Stimulated activated CD8-positive, alpha-beta memory T cell treated with anti-CD3 and anti-CD28 coated beads, Interleukin-12 subunit alpha, Interleukin-12 subunit beta, amount 100 ng/mL, for 24 hours (primary cell): ENCODE measurements around the gene TMEM165.

Source experiments
- DNase-seq: peaks from one replicate; pipeline ENCODE4 v3.0.0-alpha.2; 2020; ENCODE audit errors: extremely low read depth

TMEM165 gene

GRCh38 chr4:55367084-55367722, 28.6 kb upstream of the TMEM165 start:
- DNase-seq: no peak

DNA sequence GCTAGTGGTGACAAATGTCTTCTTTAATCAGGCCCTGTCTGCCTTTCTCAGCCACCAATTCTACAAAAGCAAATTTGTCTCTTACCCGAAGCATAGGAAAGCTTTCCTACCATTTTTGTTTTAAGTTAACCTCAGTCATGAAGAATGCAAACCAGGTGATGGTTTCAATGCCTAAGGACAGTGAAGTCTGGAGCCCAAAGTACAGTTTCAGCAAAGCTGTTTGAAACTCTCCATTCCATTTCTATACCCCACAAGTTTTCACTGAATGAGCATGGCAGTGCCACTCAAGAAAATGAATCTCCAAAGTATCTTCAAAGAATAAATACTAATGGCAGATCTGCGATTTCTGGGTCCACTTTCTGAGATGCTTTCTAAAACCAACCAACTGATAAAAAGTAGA, 25.8 kb upstream of the TMEM165 start:
- DNase-seq: no peak

- DNase-seq: no peak
Observed at GRCh38 chr4:55372259-55372658, 23.5 kb upstream of the TMEM165 start.

GRCh38 chr4:55373461-55373860, 22.3 kb upstream of the TMEM165 start:
- no peak for DNase-seq

DNA sequence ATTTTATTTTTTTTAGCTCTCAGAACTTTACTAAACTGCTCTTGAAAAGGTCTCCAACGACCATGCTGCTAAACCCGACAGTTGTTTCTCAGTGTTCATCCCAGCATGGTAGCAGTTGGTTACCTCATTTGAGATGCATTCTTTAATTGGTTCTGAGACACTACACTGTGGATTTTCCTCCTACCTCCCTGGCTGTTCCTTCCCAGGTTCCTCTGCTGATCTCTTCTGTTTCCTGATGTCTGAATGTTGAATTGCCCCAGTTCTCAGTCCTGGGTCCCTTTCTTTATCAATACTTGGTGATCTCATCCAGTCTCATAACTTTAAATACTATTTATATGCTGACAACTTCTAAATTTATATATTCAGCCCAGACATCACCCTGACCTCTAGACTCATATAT, 19.1 kb upstream of the TMEM165 start:
- DNase-seq: no peak

- no peak for DNase-seq
Observed at GRCh38 chr4:55378617-55379467, 16.9 kb upstream of the TMEM165 start.

- DNase-seq: no peak
Observed at GRCh38 chr4:55380576-55380975, 15.2 kb upstream of the TMEM165 start.

DNA sequence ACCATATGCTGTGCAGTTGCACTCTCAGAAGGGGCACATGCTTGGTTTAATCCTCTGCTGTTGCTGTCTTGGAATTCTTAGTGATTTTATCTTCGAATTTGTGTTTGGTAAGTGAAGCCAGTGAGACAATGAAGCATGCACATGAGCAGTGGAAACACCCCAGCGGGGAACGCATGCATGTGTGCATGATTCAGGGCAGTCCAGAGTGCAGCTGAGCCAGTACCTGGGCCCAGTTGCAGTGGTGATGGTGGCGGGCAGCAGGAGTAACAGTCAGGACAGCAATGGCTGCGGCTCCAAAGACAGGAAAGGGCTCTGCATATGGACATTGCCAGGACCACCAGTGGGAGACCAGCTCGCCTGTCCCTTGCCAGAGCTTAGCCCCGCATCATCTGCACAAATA, 14.3 kb upstream of the TMEM165 start:
- DNase-seq: no peak

- no peak for DNase-seq
Observed at GRCh38 chr4:55382488-55383003, 13.2 kb upstream of the TMEM165 start.

DNA sequence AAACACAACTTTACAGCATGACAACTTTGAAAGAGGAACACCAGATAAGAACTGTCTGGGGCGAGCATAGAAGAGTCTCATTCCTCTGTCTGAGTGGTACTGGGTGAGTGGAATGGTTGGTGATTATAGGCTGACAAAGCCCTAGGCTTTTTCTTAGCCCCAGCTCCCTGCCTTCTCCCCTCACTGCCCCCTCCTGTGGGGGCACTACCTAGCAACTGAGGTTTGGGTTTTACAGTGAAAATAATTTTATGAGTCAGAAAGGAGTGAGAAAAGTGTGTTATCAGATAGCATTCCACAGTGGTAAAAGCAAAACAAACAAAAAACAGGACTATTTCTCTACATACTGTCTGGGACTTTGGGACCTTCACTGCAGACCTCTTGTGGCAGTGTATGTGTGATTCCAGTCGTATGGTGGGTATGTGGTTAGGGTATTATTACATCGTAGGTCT, 10.5 kb upstream of the TMEM165 start:
- DNase-seq: no peak

DNA sequence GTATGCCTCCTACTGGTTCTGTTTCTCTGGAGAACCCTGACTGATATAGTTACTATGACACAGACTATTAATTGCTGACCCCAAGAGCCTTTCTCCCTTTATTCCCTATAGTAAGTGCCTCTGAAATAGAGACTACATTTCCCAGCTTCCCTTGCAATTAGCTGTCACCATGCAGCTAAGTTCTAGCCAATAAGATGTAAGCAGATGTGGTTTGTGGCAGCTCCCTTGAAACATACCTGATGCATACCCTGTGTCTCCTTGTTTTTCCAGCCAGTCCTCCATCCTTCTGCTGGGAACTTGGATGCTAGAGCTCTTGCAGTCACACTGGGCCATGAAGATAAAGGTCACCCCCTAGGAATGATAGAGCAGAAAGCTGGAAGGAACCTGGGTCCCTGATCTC, 9.7 kb upstream of the TMEM165 start:
- DNase-seq: no peak

GRCh38 chr4:55386840-55387239, 8.9 kb upstream of the TMEM165 start:
- no peak for DNase-seq

DNA sequence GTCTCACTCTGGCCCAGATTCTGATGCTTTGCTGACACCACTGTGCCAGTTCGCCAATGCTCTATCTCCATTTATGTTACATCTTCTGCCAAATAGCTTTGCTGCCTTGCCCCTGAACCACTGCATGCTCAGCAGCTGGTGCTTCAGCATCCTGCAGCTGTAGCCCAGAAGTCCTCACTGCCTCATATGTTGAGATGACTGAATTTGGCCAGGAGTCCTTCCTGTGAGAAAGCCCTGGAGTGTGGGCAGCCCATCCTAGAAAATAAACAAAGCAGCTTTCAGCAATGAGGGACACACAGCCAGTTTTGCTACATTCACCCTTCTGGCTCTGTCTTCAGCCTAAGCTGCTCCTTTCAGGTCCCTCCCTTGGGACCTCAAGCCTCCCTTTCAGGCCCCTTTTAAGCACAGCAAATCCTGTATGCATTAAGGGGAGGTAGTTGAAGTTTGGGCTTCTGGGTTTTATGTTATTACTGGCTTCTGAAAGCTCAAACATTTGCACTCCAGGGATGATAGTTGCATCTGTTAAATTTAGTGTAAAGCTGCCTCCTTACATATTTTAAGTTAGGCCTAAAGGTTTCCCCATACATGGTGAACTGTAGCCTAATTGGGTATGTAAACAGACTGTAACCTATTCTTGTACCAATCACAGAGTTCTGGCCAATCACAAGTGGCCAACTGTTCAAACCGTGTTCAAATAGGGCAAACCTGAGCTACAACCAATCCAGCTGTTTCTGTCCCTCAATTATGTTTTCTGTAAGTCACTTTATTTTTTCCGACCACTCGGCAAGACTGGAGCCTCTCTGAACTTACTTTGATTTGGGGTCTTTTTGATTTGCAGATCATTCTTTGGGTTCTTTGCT, 2.1 kb upstream of the TMEM165 start:
- DNase-seq: no peak

DNA sequence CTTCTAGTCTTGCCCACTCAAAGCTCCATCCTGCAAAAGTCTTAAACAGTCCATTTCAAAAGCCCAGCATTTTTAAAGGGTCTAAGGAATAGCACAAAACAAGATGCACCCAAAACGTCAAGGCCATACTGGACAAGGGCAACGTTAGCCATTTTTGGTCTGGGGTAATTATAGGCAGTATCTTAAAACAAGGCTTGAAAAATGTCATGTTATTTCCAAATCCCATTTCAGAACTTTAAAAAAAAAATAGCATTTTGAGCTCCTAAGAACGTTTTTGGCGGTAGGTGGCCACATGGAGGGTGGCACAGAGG, 584 bp upstream of the TMEM165 start:
- DNase-seq: no peak

GRCh38 chr4:55396308-55397125, 760 bp downstream of the TMEM165 start:
- DNase-seq: no peak

DNA sequence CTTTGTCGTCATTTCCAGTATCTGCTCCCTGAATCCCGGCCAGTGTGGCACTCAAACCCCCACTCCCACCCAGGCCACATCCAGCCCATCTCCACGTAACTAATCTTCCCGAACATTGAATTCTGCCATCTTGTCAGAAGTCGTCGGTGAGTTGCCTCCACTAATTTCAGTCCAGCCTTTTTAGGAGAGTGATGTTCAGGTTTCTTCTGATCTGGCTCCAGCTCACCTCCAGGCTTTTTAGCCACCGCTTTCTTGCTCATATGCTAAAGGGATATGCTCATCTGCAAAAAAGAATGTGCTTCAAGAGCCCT, 1.3 kb downstream of the TMEM165 start:
- no peak for DNase-seq

GRCh38 chr4:55397520-55398321, 2.0 kb downstream of the TMEM165 start:
- no peak for DNase-seq

- no peak for DNase-seq
Observed at GRCh38 chr4:55398461-55398860, 2.7 kb downstream of the TMEM165 start.

DNA sequence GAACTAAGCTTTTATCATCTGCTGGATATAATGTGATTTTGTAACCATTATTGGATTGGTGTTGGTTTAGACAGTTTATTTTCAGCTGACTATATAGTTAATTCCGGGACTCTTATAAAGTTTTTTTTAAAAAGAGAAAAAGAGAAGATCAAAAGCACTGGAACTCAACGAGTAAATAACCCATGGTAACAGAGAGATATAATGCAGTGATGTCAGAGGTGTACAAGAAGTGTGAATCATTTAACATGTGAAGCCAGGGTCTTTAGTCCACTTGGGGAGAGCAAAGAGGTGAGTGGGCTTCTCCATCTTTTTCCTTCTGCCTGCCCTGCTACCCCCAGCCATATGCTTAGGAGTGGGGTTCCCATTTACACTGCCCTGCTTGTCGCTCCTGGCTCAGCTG, 3.2 kb downstream of the TMEM165 start:
- DNase-seq: no peak

DNA sequence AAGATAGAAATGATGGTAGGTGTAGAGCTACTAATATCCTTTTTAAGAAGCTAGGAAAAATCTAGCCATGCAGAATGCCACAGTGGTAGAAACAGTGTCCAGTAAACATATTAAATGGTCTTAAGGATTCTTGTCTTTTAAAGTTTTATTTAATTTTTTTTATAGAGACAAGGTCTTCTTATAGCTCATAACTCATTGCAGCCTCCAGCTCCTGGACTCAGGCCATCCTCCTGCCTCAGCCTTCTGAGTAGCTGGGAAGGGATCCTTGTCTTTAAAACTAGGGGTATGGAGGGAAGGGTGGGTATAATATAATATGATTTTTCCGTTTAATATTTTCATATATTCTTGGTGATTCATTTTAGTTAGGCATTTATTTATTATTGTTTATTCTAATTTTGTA, 3.8 kb downstream of the TMEM165 start:
- DNase-seq: no peak

GRCh38 chr4:55405073-55405472, 9.3 kb downstream of the TMEM165 start:
- no peak for DNase-seq
